ENCODE results near the gene SH3BP5L.
A peak's percentile ranks its signal among the peaks of the same experiment; 100 is the strongest.

GRCh38 chr1:248862998-248863881, 37.5 kb upstream of the SH3BP5L start:
- TF ChIP-seq CTCF (IDR thresholded peaks at IDR 0.05) (no peak), POLR2A (IDR thresholded peaks at IDR 0.05) (peak; percentile 32 to 91)
